A549 treated with dexamethasone at 1 μM for 4 hours (cell line): ENCODE results near the gene NR5A1. TPM values are rescaled to one million over a fixed set of nuclear protein-coding genes. Genes with fewer than 3 reads are reported as not detected.

Source experiments
- total RNA-seq: library from RNA; stranded (reverse); fragments of 200-300 nt; extraction: Qiagen RNA extraction; gene quantifications from 5 replicates; pipeline ENCODE4 v1.2.3, GENCODE V29; 2022

Gene NR5A1
- 0.11 to 0.21 TPM (median 0.12 TPM) in 4 of 5 replicates, not detected in the other for total RNA-seq

GRCh38 chr9:124506931-124507879 is at the start of gene NR5A1:
TSS of gene NR5A1 (minus strand) at chr9:124507399. CDS start at chr9:124503395, 4,004 bp downstream.

GRCh38 chr9:124450241-124450924 is 56.8 kb downstream of the NR5A1 start, which contains the start of gene ADGRD2:
TSS of gene ADGRD2 (plus strand) at chr9:124450451. CDS start at chr9:124451667, 1,216 bp downstream.

Other genes with a start within 250 kb of the NR5A1 start
- 46.8 to 74.5 TPM (median 68.0 TPM) in 5 replicates for gene NEK6, start 249.4 kb downstream of the NR5A1 start, total RNA-seq
- 288 to 378 TPM (median 312 TPM) in 5 replicates for gene PSMB7, start 92.0 kb downstream of the NR5A1 start, total RNA-seq
- not detected in 5 replicates for gene ADGRD2, start 56.9 kb downstream of the NR5A1 start, total RNA-seq